HG03045 (cell line): ENCODE measurements around the gene DIPK1A.
A peak's percentile ranks its signal among the peaks of the same experiment; 100 is the strongest.

ENCODE experiments used
- ATAC-seq: cut with Tn5 transposase; IDR thresholded peaks from one replicate; pipeline ENCODE4 v1.9.1; 2021; ENCODE audit warnings: mild to moderate bottlenecking, moderate library complexity; ENCODE audit not compliant: unreplicated experiment

Gene DIPK1A

GRCh38 chr1:92881391-92881790 is 79.9 kb downstream of the DIPK1A start:
- no peak for ATAC-seq

- ATAC-seq = no peak
Observed at GRCh38 chr1:92879316-92879968, 81.8 kb downstream of the DIPK1A start.

- ATAC-seq = no peak
Observed at GRCh38 chr1:92877792-92878191, 83.5 kb downstream of the DIPK1A start.

- ATAC-seq = no peak
Observed at GRCh38 chr1:92877081-92877711, 84.1 kb downstream of the DIPK1A start.

- no peak for ATAC-seq
Observed at GRCh38 chr1:92876351-92876750, 84.9 kb downstream of the DIPK1A start.

DNA sequence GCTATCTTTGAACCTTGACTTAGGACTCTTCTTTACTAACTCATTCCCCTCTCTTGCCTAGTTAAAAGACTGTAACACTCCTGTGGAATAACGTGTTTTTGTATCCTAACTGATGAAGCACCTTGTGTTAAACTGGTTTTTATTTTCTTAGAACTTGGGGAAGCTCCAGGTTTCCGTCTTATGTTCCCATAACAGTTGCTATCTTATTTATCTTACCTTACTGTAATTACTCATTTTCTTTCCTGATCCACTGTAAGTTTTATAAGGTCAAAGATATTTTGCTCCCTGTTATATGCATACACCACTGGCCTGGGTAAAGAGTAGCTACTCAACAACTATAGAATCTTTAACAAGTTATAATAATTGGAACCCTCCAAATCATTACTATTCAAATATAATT is 86.3 kb downstream of the DIPK1A start:
- no peak for ATAC-seq

DNA sequence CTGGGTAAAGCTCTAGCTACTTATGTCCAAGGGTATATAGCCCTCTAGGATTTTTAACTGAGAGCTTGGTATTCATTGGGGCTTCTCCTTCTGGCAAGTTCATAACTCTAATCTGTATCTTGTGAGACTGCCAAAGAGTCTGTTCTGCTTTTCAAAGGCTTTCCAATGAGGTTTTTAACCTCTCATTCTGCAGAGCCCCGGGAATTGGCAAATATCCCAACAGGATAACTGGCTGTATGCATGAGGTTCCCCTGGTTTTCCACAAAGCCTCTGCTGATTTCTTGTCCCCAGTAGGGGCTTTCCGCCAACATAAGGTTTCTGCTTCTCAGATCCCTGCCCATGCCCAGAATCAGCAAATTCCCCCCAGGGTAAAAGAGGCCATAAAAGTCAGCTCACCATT is 88.5 kb downstream of the DIPK1A start:
- ATAC-seq = no peak

DNA sequence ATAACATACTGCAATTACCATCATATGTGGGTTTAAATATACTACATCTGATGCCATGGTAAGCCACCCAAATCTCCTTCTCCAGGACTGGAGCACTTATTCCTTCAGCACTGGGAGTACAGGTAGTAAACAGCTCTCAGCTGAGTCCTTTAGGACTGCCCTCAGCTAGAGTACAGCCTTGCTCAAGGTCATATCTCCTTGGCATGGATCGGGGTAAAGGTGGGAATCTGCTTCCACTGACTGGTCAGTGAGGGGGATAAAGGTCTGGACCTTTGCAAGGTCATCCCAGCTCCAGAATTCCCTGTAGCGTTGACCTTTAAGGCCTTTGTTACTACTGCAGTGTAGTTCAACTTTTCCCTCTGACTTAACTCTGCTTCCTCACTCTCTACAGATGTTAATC is 90.7 kb downstream of the DIPK1A start:
- no peak for ATAC-seq

DNA sequence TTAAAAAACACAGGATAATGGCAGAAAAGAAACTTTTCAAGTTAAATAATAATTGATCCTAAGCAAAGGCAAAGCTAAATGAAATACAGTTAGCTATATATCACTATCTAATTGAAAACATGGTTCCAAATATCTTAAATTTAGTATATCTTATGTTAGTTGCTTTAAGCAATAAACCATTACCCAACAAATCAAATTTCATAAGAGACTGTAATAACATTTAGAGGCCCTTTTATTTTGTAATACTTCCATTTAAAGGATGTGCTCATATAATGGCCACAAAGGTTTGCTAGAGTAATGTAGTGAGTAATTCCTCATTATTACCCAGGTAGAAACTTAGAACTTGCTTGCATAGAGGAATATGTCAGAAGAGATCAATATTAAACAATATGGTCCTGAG is 97.1 kb downstream of the DIPK1A start:
- ATAC-seq = no peak

DNA sequence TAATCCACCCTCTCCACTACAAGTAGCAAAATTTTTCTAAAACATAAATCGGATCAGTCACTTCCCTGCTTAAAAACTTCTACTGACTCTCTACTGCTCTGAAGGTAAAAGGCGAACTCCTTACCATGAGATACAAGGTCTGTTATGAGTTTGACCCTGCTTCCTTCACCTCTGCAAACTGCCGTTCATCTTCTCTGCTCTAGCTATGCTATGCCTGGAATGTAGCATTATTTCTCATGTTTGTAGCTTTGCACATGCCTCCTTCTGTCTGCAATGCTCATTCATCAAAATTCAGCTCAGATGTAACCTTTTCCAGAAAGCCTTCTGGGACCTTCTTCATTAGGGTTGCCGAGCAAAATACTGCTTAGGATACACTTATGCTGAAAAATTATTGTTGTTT is 98.7 kb downstream of the DIPK1A start:
- ATAC-seq = no peak

GRCh38 chr1:92859400-92860039 is 101.7 kb downstream of the DIPK1A start:
- no peak for ATAC-seq

GRCh38 chr1:92858564-92859399 is 102.5 kb downstream of the DIPK1A start:
- peak; percentile 50 for ATAC-seq

DNA sequence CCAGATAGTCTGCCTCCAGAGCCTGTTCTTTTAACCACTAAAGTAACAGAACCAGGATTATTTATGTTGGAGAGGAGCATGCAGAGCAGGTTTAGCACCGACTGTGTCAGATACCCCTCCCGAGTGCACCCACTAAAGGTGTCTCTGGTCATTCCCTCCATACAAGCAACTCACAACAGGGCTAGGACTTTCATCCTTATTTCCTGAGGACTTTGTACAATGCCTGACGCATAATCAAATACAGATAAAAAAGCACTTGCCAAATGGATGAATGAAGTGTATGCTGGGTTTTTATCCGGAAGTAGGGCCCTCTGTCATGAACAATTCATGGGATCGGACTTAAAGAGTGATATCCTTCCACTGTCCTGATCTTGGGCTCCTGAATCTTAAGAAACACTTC is 103.4 kb downstream of the DIPK1A start:
- no peak for ATAC-seq

GRCh38 chr1:92855236-92855635 is 106.0 kb downstream of the DIPK1A start:
- no peak for ATAC-seq

GRCh38 chr1:92854101-92854785 is 107.0 kb downstream of the DIPK1A start:
- ATAC-seq = no peak

DNA sequence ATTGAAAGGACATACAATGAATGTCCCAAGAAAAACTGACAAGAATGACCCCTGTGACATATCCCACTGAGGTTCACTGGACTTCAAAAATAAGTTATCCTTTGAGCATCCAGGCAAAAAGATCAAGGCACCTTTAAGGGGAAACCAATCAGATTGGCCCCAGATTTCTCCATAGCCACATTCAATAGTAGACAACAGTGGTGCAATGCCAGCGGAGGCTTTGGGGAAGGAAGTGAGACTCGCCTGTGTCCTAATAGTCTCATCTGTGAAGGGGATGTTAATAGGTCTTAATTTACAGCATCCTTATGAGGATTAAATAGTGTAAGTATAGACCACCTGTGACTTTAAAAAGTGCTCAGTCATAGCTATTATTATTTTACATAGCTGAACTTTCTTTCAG is 108.0 kb downstream of the DIPK1A start:
- ATAC-seq = no peak

GRCh38 chr1:92851729-92852128 is 109.5 kb downstream of the DIPK1A start:
- no peak for ATAC-seq

DNA sequence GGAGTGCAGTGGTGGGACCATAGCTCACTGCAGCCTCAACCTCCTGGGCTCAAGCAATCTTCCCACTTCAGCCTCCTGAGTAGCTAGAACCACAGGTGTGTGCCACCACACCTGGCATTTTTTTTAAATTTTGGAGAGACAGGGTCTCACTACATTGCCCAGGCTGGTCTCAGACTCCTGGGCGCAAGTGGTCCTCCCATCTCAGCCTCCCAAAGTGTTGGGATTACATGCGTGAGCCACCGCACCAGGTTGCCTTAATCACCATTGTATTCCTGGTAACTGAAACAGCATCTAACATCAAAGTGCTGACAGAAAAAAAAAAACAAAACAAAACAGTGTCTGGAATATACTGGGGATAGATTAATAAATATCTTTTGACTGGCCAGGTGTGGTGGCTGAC is 111.2 kb downstream of the DIPK1A start:
- ATAC-seq = no peak

DNA sequence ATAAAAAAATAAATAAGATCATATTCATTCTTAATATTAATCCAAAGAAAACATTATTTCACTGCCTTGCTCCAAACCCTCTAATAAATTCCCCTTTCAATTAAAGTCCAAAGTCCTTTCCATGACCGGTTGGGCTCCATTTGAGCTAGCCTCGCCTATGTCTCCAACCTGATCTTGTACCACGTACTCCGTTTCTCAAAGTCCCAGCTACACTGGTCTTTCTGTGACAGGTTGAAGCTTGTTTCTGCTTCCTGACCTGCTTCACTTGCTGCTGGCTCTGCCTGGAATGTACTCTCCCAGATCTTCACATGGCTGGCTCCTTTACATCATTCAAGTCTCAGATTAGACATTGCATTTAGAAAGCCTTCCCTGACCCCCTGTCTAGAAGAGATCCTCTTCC is 113.1 kb downstream of the DIPK1A start:
- no peak for ATAC-seq

- no peak for ATAC-seq
Observed at GRCh38 chr1:92845908-92846307, 115.4 kb downstream of the DIPK1A start.

DNA sequence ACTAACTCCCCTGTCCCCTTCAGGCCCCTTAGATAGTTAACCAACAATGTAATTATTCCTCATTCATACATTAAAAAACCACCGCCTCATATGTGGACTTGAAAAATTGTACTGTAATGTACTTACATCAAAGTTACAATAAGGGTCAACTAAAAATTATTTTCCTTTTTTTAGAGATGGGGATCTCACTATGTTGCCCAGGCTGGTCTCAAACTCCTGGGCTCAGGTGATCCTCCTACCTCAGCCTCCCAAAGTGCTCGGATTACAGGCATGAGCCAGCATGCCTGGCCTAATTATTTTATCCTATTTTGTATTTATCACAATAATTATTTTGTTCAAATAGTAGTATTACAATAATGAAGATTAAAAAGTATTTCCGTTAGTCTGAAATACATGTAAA is 116.8 kb downstream of the DIPK1A start:
- no peak for ATAC-seq
